SK-N-SH treated with all-trans-retinoic acid at 6 μM for 48 hours (cell line): ENCODE results near the gene CDK14.
"Not testable (repeated sequence)": the region's sequence is repeated elsewhere in the genome, so short reads cannot be mapped to it uniquely, and the experiment has no call there.

Experiments used
- ATAC-seq: fragments of 200-7000 bp; cut with Tn5 transposase; 3 replicates; pipeline ENCODE4 v1.9.1; 2020; ENCODE audit warnings: mild to moderate bottlenecking, moderate library complexity
- ARNTL ChIP-seq: fragments of 450-650 bp; formaldehyde crosslinking; IDR thresholded peaks from 2 replicates; pipeline ENCODE4 v1.5.0; 2020; ENCODE audit warnings: low read depth, mild to moderate bottlenecking, moderate library complexity, borderline replicate concordance
- CSDC2 ChIP-seq: fragments of 250-450 bp; sonication (Bioruptor Pico); IDR thresholded peaks from 2 replicates; pipeline ENCODE4 v1.5.0; 2020; ENCODE audit warnings: mild to moderate bottlenecking, moderate library complexity
- CSRNP3 ChIP-seq: fragments of 250-450 bp; sonication (Bioruptor Pico); IDR thresholded peaks from 2 replicates; pipeline ENCODE4 v1.5.1; 2021; ENCODE audit warnings: mild to moderate bottlenecking, moderate library complexity
- ISL1 ChIP-seq: fragments of 250-450 bp; sonication (Bioruptor Pico); IDR thresholded peaks from 2 replicates; pipeline ENCODE4 v2.1.2; 2022; ENCODE audit warnings: mild to moderate bottlenecking, moderate library complexity
- OSR1 ChIP-seq: fragments of 250-450 bp; sonication (Bioruptor Pico); IDR thresholded peaks from 2 replicates; pipeline ENCODE4 v1.8.0; 2022; ENCODE audit warnings: moderate library complexity, mild to moderate bottlenecking, inconsistent platforms
- POU6F1 ChIP-seq: fragments of 250-450 bp; sonication (Bioruptor Pico); IDR thresholded peaks from 2 replicates; pipeline ENCODE4 v1.8.0; 2021; ENCODE audit warnings: low read depth, mild to moderate bottlenecking, moderate library complexity, borderline replicate concordance
- RARB ChIP-seq: fragments of 250-450 bp; sonication (Bioruptor Pico); IDR thresholded peaks from 2 replicates; pipeline ENCODE4 v1.8.0; 2021; ENCODE audit warnings: mild to moderate bottlenecking, moderate library complexity
- SNAI2 ChIP-seq: fragments of 250-450 bp; sonication (Bioruptor Pico); IDR thresholded peaks from 2 replicates; pipeline ENCODE4 v1.5.0; 2020; ENCODE audit warnings: mild to moderate bottlenecking, moderate library complexity
- TCF4 ChIP-seq: fragments of 250-450 bp; sonication (Bioruptor Pico); IDR thresholded peaks from 2 replicates; pipeline ENCODE4 v1.8.0; 2021; ENCODE audit warnings: mild to moderate bottlenecking, moderate library complexity, borderline replicate concordance
- TSHZ2 ChIP-seq: fragments of 250-450 bp; sonication (Bioruptor Pico); IDR thresholded peaks from 2 replicates; pipeline ENCODE4 v1.5.0; 2020; ENCODE audit warnings: mild to moderate bottlenecking, moderate library complexity
- ZC3H10 ChIP-seq: fragments of 250-450 bp; sonication (Bioruptor Pico); IDR thresholded peaks from 2 replicates; pipeline ENCODE4 v1.5.1; 2021; ENCODE audit warnings: mild to moderate bottlenecking, moderate library complexity
- ZFP3 ChIP-seq: fragments of 250-450 bp; sonication (Bioruptor Pico); IDR thresholded peaks from 2 replicates; pipeline ENCODE4 v1.5.0; 2020; ENCODE audit warnings: mild to moderate bottlenecking, moderate library complexity
- ZNF565 ChIP-seq: fragments of 450-650 bp; formaldehyde crosslinking; conservative IDR thresholded peaks from 2 replicates; pipeline ENCODE4 v1.5.0; 2020; ENCODE audit warnings: low read depth, mild to moderate bottlenecking, moderate library complexity
- ZNF70 ChIP-seq: fragments of 450-650 bp; formaldehyde crosslinking; IDR thresholded peaks from 2 replicates; pipeline ENCODE4 v1.5.0; 2020; ENCODE audit warnings: mild to moderate bottlenecking, moderate library complexity
- ZNF8 ChIP-seq: fragments of 450-650 bp; formaldehyde crosslinking; IDR thresholded peaks from 2 replicates; pipeline ENCODE4 v1.5.0; 2020; ENCODE audit warnings: mild to moderate bottlenecking, moderate library complexity
- TF ChIP-seq, protein P1 (sequence below): fragments of 250-450 bp; sonication (Bioruptor Pico); IDR thresholded peaks from 2 replicates; pipeline ENCODE4 v1.8.0; 2020; ENCODE audit warnings: mild to moderate bottlenecking, moderate library complexity, borderline replicate concordance

Gene CDK14

DNA sequence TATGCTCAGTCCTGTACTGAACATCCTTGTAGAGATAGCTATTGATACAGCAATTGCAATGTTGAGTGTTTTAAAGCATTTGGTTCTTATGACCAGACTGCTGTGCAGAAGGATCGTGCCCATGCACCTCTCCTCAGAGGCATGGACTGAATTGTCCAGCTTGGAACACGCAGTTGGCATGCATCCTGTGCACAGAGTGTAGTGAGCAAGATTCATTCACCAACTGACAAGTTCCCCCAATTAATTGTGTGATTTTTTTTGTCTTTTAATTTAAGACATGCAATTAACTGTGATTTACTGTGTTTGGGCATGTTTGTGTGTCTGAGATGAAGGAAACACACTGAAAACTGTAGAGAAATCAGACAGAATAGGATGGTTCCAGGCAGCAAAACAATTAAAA lies 323.7 kb downstream of the CDK14 start:
- TF ChIP-seq ARNTL (CRISPR knock-in tag) (no peak), ISL1 (CRISPR knock-in tag) (no peak), SNAI2 (CRISPR knock-in tag) (no peak), TSHZ2 (no peak), ZNF8 (CRISPR knock-in tag) (no peak)
- no peak for ATAC-seq

- no peak for TF ChIP-seq ZC3H10 (CRISPR knock-in tag)
- TF ChIP-seq, all 23 proteins: peak for 0
- no peak for ATAC-seq
These were observed 324.2 kb downstream of the CDK14 start for GRCh38 chr7:90920336-90920735.

DNA sequence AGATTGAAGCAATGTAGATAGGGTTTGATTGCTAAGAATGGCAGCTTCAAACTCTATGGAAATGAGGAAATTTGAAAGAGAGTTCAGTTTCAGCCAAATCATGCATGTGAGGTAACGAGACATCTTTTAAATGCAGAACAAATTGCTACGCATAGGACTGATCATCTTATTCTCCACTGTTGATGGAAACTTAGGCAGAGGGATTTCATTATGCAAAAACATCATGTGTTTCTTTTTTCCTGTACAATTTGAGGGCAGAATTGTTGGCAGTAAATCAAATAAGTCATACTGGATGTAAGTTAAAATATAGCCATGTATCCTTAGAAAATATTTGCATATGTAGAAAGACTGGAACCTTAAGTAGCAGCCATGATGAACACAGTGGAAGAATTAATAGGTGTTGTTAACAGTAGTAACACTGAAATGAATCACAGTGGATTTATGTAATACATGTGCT lies 327.4 kb downstream of the CDK14 start:
- TF ChIP-seq CSRNP3 (CRISPR knock-in tag): no peak
- no peak for TF ChIP-seq CSDC2 (CRISPR knock-in tag)
- TF ChIP-seq OSR1 (CRISPR knock-in tag): no peak
- TF ChIP-seq, all 23 proteins: peak for 0
- no peak for ATAC-seq

DNA sequence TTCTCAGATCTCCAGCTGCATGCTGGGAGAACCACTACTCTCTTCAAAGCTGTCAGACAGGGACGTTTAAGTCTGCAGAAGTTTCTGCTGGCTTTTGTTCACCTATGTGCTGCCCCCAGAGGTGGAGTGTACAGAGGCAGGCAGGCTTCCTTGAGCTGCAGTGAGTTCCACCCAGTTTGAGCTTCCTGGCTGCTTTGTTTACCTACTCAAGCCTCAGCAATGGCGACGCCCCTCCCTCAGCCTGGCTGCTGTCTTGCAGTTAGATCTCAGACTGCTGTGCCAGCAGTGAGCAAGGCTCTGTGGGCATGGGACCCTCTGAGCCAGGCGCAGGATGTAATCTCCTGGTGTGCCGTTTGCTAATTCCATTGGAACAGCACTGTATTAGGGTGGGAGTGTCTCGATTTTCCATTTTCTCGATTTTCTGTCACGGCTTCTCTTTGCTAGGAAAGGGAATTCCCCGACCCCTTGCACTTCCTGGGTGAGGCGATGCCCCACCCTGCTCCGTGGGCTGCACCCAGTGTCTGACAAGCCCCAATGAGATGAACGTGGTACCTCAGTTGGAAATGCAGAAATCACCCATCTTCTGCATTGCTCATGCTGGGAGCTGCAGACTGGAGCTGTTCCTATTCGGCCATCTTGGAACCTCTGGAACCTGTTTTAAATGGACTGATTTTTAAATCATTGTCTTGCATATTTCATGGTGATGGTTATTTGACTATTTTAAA lies 332.7 kb downstream of the CDK14 start:
- ATAC-seq: not testable (repeated sequence)

DNA sequence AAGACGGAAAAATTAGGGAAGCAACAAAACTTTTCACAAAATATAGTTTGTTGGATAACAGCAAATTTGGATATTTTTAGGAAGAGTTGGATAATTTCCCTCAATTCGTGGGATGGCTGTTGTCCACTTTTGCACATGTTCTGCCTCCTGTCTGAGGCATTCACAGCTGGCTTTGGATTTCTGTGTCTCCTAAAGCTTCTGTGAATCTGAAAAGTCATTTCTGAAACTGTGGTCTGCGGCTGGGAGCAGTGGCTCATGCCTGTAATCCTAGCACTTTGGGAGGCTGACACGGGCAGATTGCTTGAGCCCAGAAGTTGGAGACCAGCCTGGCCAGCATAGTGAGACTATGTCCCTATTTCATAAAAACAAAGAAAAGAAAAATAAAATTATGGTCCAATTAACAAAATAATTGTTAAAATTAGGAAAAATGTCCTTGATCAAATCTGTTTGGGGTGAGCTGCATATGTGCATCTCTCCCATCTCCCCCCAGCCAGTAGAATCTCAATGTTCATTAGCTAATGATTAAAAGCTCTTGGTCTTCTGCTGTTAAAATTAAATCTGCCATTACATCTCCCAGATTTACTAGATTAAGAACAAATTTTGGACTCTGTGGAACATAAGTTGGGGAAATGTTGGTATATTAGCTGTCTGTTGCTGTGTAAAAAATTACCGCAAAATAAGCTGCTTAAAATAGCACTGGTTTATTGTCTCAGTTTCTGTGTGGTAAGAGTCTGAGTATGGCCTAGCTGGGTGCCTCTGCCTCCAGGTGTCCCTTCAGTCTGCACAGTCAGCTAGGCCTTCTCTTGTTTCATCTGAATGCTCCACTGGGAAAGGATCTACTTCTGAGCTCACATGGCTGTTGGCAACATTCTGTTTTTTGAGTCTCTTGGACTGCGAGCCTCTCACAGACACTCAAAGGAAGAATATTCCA lies 336.1 kb downstream of the CDK14 start:
- no peak for TF ChIP-seq ISL1 (CRISPR knock-in tag)
- no peak for TF ChIP-seq ARNTL (CRISPR knock-in tag)
- TF ChIP-seq ZC3H10 (CRISPR knock-in tag): no peak
- TF ChIP-seq ZNF565 (CRISPR knock-in tag): no peak
- TF ChIP-seq, protein P1, sequence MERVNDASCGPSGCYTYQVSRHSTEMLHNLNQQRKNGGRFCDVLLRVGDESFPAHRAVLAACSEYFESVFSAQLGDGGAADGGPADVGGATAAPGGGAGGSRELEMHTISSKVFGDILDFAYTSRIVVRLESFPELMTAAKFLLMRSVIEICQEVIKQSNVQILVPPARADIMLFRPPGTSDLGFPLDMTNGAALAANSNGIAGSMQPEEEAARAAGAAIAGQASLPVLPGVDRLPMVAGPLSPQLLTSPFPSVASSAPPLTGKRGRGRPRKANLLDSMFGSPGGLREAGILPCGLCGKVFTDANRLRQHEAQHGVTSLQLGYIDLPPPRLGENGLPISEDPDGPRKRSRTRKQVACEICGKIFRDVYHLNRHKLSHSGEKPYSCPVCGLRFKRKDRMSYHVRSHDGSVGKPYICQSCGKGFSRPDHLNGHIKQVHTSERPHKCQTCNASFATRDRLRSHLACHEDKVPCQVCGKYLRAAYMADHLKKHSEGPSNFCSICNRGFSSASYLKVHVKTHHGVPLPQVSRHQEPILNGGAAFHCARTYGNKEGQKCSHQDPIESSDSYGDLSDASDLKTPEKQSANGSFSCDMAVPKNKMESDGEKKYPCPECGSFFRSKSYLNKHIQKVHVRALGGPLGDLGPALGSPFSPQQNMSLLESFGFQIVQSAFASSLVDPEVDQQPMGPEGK: no peak
- TF ChIP-seq SNAI2 (CRISPR knock-in tag): no peak
- TF ChIP-seq ZFP3 (CRISPR knock-in tag): no peak
- TF ChIP-seq TCF4 (CRISPR knock-in tag): no peak
- no peak for TF ChIP-seq OSR1 (CRISPR knock-in tag)
- TF ChIP-seq ZNF70: no peak
- no peak for ATAC-seq

DNA sequence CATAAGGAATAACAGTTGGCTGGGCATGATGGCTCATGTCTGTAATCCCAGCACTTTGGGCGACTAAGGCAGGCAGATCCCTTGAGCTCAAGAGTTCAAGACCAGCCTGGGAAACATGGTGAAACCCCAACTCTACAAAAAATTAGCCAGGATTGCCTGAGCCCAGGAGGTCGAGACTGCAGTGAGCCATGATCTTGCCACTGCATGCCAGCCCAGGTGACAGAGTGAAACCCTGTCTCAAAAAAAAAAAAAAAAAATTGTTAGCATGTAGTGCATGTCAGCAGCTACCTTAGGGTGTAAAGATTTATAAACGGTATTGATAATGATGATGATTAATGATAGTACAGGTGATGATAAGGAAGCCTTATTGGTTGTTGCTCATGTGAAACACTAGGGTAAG lies 336.9 kb downstream of the CDK14 start:
- TF ChIP-seq ZNF565 (CRISPR knock-in tag): no peak
- TF ChIP-seq RARB (CRISPR knock-in tag): no peak
- TF ChIP-seq, protein P1: no peak
- TF ChIP-seq ZNF8 (CRISPR knock-in tag): no peak
- no peak for TF ChIP-seq POU6F1 (CRISPR knock-in tag)
- no peak for TF ChIP-seq ISL1 (CRISPR knock-in tag)
- ATAC-seq: no peak
